Fibroblast of peridontal ligament (primary cell): ENCODE data around the gene MAST2.
"Not testable (repeated sequence)": the region's sequence is repeated elsewhere in the genome, so short reads cannot be mapped to it uniquely, and the experiment has no call there.

Source experiments
- DNase-seq: peaks from one replicate; pipeline ENCODE4 v3.0.0-alpha.2; 2010; ENCODE audit errors: extremely low read depth

The MAST2 gene

DNA sequence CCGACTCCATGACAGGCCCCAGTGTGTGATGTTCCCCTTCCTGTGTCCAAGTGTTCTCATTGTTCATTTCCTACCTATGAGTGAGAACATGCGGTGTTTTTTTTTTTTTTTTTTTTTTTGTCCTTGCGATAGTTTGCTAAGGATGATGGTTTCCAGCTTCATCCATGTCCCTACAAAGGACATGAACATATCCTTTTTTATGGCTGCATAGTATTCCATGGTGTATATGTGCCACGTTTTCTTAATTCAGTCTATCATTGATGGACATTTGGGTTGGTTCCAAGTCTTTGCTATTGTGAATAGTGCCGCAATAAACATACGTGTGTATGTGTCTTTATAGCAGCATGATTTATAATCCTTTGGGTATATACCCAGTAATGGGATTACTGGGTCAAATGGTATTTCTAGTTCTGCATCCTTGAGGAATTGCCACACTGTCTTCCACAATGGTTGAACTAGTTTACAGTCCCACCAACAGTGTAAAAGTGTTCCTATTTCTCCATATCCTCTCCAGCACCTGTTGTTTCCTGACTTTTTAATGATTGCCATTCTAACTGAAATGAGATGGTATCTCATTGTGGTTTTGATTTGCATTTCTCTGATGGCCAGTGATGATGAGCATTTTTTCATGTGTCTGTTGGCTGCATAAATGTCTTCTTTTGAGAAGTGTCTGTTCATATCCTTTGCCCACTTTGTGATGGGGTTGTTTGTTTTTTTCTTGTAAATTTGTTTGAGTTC, 54.5 kb downstream of the MAST2 start:
- DNase-seq = not testable (repeated sequence)

- no peak for DNase-seq
These were observed 55.8 kb downstream of the MAST2 start for GRCh38 chr1:45859221-45859620.

DNA sequence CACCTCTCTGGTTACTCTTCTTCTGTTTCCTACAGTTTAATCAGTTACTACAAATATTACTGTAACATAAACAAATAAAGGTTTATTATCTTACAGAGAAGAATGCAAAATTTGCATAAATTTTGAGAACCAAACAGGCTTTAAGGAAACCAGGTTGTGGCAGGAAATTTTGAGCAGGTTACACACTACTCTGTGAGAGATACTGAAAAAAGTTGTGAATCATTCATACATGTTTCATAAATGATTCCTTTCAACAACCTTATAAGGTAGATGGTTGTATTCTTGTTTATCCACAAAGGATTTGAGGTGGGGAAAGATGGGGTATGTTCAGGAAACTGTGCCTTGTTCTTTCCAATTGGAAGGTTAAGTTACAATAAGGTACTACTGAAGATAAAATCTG, 58.6 kb downstream of the MAST2 start:
- DNase-seq = no peak

GRCh38 chr1:45863218-45863617, 59.8 kb downstream of the MAST2 start:
- no peak for DNase-seq

- DNase-seq = no peak
These were observed 61.0 kb downstream of the MAST2 start for GRCh38 chr1:45864167-45865106.

GRCh38 chr1:45867697-45868348, 64.4 kb downstream of the MAST2 start:
- no peak for DNase-seq

DNA sequence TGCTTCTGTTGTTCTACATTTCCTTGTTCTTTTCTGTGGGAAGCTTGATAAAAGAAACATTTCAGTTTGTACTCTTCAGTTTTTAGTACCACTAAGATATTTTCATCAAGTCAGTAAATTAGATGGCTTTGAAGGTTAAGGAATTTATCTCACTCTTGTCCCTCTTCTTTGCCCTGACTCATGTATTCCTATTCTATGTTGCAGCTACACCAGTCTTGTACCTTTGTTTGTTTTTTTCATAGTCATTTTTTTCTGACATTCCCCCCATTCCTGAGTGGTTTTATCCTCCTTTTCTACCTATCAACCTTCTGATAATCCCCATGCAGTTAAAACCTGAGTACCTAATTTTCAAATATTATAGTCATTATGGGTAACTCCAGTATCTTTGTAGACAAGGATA, 65.4 kb downstream of the MAST2 start:
- DNase-seq = no peak

- no peak for DNase-seq
These were observed 67.1 kb downstream of the MAST2 start for GRCh38 chr1:45870500-45870899.

DNA sequence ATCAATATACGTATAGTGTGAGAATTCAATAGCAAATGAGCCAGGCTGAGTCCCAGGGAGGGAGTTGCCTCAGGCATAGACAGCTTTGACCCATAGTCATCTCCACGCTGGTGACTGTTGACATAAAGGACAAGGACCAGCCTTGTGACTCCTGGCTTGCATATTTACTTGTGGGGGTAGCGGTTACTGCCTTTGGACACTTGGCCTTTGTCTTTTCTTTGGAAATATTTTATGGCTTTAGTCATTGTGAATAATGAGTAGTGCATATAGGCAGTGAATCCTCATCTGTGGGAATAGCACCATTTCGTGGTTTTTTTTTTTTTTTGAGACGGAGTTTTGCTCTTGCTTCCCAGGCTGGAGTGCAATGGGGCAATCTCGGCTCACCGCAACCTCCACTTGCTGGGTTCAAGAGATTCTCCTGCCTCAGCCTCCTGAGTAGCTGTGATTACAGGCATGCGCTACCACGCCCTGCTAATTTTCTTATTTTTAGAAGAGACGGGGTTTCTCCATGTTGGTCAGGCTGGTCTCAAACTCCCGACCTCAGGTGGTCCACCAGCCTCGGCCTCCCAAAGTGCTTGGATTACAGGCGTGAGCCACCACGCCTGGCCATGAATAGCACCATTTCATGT, 68.9 kb downstream of the MAST2 start:
- DNase-seq = peak; percentile 58

- no peak for DNase-seq
These were observed 72.7 kb downstream of the MAST2 start for GRCh38 chr1:45876000-45876617.

GRCh38 chr1:45877264-45877663, 73.9 kb downstream of the MAST2 start:
- no peak for DNase-seq

- no peak for DNase-seq
These were observed 76.6 kb downstream of the MAST2 start for GRCh38 chr1:45879885-45880598.

- DNase-seq = peak; percentile 67
These were observed 77.5 kb downstream of the MAST2 start for GRCh38 chr1:45880930-45881329.

GRCh38 chr1:45883658-45884057, 80.2 kb downstream of the MAST2 start:
- peak; percentile 31 for DNase-seq

GRCh38 chr1:45884700-45885099, 81.3 kb downstream of the MAST2 start:
- DNase-seq = no peak

DNA sequence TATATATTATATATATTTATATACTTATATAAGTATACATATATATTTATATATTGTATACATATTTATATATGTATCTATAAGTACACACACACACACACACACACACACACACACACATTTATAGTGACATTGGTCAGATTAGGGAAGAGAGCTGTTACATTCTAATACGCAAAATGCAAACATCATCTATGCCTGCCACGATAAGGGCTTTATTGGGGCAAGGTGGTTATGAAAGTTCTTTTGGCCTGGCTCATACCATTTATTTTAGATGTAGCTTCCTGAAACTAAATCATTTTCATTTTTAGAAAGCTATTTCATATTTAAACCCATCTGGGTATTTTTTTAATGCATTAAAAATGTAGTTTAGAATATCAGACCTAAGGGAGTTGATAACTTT, 82.8 kb downstream of the MAST2 start:
- DNase-seq = no peak

- no peak for DNase-seq
These were observed 83.9 kb downstream of the MAST2 start for GRCh38 chr1:45887156-45887842.

DNA sequence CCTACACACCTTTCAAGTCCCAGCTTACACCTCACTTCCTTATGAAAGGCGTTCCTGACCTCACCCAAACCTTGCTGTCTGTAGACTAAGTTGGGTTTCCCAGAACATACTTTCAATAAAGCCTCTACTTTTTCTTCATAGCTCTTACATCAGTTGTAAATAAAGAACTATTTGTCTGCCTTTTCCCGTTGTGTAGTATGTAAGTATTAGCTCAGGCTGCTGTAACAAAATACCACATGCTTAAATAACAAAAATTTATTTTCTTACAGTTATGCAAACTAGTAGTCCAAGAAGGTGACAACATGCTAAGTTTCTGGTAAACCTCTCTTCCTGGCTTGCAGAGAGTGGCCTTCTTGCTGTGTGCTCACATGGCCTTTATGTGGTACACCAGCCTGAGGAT, 86.7 kb downstream of the MAST2 start:
- no peak for DNase-seq

DNA sequence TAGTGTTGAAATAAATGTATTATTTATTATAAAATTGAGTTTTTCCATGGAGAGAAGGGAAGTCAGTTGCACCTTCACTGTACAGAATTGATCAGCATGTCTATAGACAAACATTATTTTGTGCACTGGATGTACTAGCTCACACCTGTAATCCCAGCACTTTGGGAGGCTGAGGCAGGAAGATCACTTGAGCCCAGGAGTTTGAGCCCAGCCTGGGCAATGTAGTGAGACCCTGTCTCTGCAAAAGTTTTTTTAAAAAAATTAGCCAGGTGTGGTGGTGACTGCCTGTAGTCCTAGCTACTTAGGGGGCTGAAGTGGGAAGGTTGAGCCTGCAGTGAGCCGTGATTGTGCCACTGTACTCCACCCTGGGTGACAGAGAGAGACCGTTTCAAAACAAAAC, 87.7 kb downstream of the MAST2 start:
- DNase-seq = no peak

- DNase-seq = peak; percentile 91
These were observed 88.8 kb downstream of the MAST2 start for GRCh38 chr1:45892068-45892785.
